ENCODE results near the gene GUCY1B1. TPM values are rescaled to one million over a fixed set of nuclear protein-coding genes. Genes with fewer than 3 reads are reported as not detected.

GUCY1B1 gene
- total and polyA plus RNA-seq, 2 donors (not counting 1 experiment from before 2014, with no cell fraction given): 37.8 to 38.1 TPM

DNA sequence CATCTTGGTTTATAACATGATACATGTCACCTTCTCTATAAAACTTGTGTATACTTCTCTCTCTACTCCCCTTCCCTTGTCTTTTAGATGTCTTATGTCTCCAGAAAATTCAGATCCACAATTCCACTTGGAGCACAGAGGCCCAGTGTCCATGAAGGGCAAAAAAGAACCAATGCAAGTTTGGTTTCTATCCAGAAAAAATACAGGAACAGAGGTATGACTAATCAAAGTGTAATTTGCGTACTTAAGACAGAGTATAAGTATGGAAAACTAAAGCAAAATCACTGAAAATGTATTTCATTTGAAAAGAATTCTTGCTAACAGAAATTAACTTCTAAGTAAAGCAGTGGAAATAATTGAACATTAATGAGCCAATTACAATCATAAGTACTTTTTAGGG is 46.2 kb downstream of the GUCY1B1 start:
- Histone ChIP-seq H3K9ac (ENCODE audit: insufficient read depth, low read length) (no peak overlapping the region), H3K36me3 (ENCODE audit: control insufficient read depth, insufficient read depth, low read length) (no peaks in the 10 kb centered on the region), H3K27me3 (ENCODE audit: control insufficient read depth, insufficient read depth, low read length) (no peaks in the 10 kb centered on the region), H3K79me2 (ENCODE audit: control insufficient read depth, insufficient read depth, low read length) (no peaks in the 10 kb centered on the region), H4K20me1 (ENCODE audit: control insufficient read depth, extremely low read depth, insufficient read depth, low read length) (no peaks in the 10 kb centered on the region), H3K4me3 (replicated peaks in 1 of 4; ENCODE audit: control extremely low read depth in 1 of 4, insufficient read depth in 1 of 4, low read depth in 3 of 4, low read length in 4 of 4) (no peak overlapping the region), H2AFZ (ENCODE audit: low read length) (no peak overlapping the region), H3K4me2 (ENCODE audit: extremely low read depth, insufficient read depth, low read length) (no peak overlapping the region), H3K27ac (ENCODE audit: insufficient read depth, low read length) (peak overlapping the region; percentile 45), H3K9me3 (ENCODE audit: control insufficient read depth, insufficient read depth, low read depth, low read length) (no peaks in the 10 kb centered on the region), H3K4me1 (ENCODE audit: control insufficient read depth, extremely low read depth, insufficient read depth, low read length) (peaks cover 2% of the 10 kb centered on the region)
- no peak for TF ChIP-seq EZH2 (IDR thresholded peaks at IDR 0.05; ENCODE audit: low read length, missing control alignments)
- DNase-seq (ENCODE audit: low read depth in 2 of 2): peak; percentile 73 to 82

DNA sequence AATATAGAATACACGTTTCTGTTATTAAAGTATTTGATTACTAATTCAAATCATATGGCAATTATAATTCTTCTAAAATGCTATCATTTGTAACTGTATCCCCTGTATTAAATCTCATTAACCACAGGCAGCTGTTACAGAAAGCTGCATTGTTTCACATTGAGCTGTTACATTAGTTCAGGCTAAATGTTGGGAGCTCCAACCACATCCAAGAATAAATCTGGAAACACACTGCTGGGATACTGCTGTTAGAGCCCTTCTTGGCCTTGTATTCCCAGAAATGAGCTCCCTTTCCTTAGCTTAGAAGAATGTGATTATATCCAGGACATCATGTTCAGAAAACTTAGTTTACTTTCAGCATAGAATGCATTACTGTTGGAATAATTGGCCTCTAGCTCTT is 48.2 kb downstream of the GUCY1B1 start:
- Histone ChIP-seq H3K9ac (ENCODE audit: insufficient read depth, low read length) (no peak overlapping the region), H3K36me3 (ENCODE audit: control insufficient read depth, insufficient read depth, low read length) (no peaks in the 10 kb centered on the region), H2AFZ (ENCODE audit: low read length) (no peak overlapping the region), H4K20me1 (ENCODE audit: control insufficient read depth, extremely low read depth, insufficient read depth, low read length) (no peaks in the 10 kb centered on the region), H3K4me3 (replicated peaks in 1 of 4; ENCODE audit: control extremely low read depth in 1 of 4, insufficient read depth in 1 of 4, low read depth in 3 of 4, low read length in 4 of 4) (no peak overlapping the region), H3K4me2 (ENCODE audit: extremely low read depth, insufficient read depth, low read length) (peak overlapping the region; percentile 37), H3K4me1 (ENCODE audit: control insufficient read depth, extremely low read depth, insufficient read depth, low read length) (peaks cover 2% of the 10 kb centered on the region), H3K27me3 (ENCODE audit: control insufficient read depth, insufficient read depth, low read length) (no peaks in the 10 kb centered on the region), H3K27ac (ENCODE audit: insufficient read depth, low read length) (no peak overlapping the region), H3K9me3 (ENCODE audit: control insufficient read depth, insufficient read depth, low read depth, low read length) (no peaks in the 10 kb centered on the region), H3K79me2 (ENCODE audit: control insufficient read depth, insufficient read depth, low read length) (no peaks in the 10 kb centered on the region)
- peak; percentile 84 to 94 for DNase-seq (ENCODE audit: low read depth in 2 of 2)
- TF ChIP-seq CTCF (conservative IDR thresholded peaks at IDR 0.05 in 1 of 2, IDR thresholded peaks at IDR 0.05 in 1 of 2; ENCODE audit: low read depth in 1 of 2, low read length in 2 of 2): no peak
- no peak for TF ChIP-seq EZH2 (IDR thresholded peaks at IDR 0.05; ENCODE audit: low read length, missing control alignments)

DNA sequence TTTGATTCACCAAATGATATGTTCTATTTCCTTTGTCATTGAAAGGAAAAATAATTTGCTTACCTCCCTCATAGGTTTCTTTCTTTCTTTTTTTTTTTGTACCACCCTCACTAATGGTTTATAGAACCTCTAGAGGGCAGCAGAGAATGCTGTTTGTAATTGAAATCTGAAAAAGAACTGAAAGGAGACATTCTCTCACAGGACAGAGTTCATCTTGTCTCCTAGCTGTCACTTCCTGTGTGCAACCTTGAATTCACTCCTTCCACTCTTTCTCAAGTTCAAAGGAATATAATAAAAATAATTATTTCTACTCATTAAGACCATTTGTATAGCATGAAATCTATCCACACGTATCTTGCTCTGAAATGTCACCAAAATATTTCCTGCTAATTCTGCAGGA is 51.0 kb downstream of the GUCY1B1 start:
- H4K20me1 ChIP-seq (ENCODE audit: control insufficient read depth, extremely low read depth, insufficient read depth, low read length): no peaks in the 10 kb centered on the region
- H3K4me1 ChIP-seq (ENCODE audit: control insufficient read depth, extremely low read depth, insufficient read depth, low read length): no peaks in the 10 kb centered on the region
- no peak for TF ChIP-seq EZH2 (IDR thresholded peaks at IDR 0.05; ENCODE audit: low read length, missing control alignments)
- TF ChIP-seq CTCF (conservative IDR thresholded peaks at IDR 0.05 in 1 of 2, IDR thresholded peaks at IDR 0.05 in 1 of 2; ENCODE audit: low read depth in 1 of 2, low read length in 2 of 2): peak; percentile 52 to 62
- H3K27ac ChIP-seq (ENCODE audit: insufficient read depth, low read length): no peak overlapping the region
- no peak overlapping the region for H3K4me2 ChIP-seq (ENCODE audit: extremely low read depth, insufficient read depth, low read length)
- no peak overlapping the region for H3K9ac ChIP-seq (ENCODE audit: insufficient read depth, low read length)
- DNase-seq (ENCODE audit: low read depth in 2 of 2): peak; percentile 84 to 95
- no peaks in the 10 kb centered on the region for H3K9me3 ChIP-seq (ENCODE audit: control insufficient read depth, insufficient read depth, low read depth, low read length)
- no peak overlapping the region for H3K4me3 ChIP-seq (replicated peaks in 1 of 4; ENCODE audit: control extremely low read depth in 1 of 4, insufficient read depth in 1 of 4, low read depth in 3 of 4, low read length in 4 of 4)
- H3K36me3 ChIP-seq (ENCODE audit: control insufficient read depth, insufficient read depth, low read length): no peaks in the 10 kb centered on the region
- H3K27me3 ChIP-seq (ENCODE audit: control insufficient read depth, insufficient read depth, low read length): no peaks in the 10 kb centered on the region
- no peaks in the 10 kb centered on the region for H3K79me2 ChIP-seq (ENCODE audit: control insufficient read depth, insufficient read depth, low read length)
- H2AFZ ChIP-seq (ENCODE audit: low read length): no peak overlapping the region

All from fibroblast of lung (primary cell).